ENCODE data around the gene TEKT5.

The TEKT5 gene

DNA sequence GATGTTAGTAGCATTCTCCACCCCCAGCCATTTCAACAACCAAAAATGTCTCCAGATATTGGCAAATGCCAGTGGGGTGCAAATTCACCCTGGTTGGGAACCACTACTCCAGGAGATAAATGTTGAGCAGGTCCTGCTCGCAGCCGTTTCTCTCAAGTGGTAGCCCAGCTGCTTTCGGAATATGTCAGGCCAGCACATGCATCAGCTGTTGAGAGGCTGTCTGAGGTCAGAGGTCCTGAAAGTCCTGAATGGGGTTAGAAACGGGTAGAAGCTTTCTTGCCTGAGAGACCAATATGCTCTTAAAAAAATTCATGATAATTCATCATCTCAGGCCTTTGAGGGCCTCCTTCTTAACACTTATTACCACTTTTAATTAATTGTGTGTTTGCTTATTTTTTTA is 31.0 kb downstream of the TEKT5 start:
- TF ChIP-seq, protein P1, sequence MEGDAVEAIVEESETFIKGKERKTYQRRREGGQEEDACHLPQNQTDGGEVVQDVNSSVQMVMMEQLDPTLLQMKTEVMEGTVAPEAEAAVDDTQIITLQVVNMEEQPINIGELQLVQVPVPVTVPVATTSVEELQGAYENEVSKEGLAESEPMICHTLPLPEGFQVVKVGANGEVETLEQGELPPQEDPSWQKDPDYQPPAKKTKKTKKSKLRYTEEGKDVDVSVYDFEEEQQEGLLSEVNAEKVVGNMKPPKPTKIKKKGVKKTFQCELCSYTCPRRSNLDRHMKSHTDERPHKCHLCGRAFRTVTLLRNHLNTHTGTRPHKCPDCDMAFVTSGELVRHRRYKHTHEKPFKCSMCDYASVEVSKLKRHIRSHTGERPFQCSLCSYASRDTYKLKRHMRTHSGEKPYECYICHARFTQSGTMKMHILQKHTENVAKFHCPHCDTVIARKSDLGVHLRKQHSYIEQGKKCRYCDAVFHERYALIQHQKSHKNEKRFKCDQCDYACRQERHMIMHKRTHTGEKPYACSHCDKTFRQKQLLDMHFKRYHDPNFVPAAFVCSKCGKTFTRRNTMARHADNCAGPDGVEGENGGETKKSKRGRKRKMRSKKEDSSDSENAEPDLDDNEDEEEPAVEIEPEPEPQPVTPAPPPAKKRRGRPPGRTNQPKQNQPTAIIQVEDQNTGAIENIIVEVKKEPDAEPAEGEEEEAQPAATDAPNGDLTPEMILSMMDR (IDR thresholded peaks at IDR 0.05): no peak
- no peaks in the 10 kb centered on the region for H3K9me3 ChIP-seq
- H3K36me3 ChIP-seq: no peaks in the 10 kb centered on the region
- no peaks in the 10 kb centered on the region for H3K4me1 ChIP-seq (ENCODE audit: control insufficient read depth in 1 of 2, insufficient read depth in 1 of 2, low read depth in 1 of 2, low read length in 1 of 2)
- H3K4me3 ChIP-seq (ENCODE audit: low read depth in 1 of 2, low read length in 1 of 2): no peak overlapping the region
- H3K27me3 ChIP-seq: no peaks in the 10 kb centered on the region
- no peak overlapping the region for H3K27ac ChIP-seq

DNA sequence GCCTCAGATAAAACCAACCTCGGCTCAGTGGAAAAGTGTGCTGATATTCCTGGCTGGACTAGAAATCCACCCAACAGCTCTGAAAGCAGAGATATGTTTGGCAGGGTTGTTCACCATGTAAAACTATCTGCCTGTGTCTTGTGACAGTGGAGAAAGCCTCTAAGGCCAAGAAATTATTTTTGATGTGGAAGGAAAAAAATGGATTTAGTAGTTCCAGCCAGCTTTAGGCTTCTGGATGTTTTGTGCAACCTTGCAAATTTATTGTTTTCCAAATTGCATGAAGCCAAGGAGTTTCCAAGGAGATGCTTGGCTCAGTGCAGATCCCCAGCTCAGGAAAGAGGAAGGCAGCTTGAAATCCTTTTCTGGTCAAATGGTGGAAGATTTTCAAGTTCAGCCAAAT is 31.6 kb downstream of the TEKT5 start:
- TF ChIP-seq, protein P1 (IDR thresholded peaks at IDR 0.05): no peak
- H3K4me3 ChIP-seq (ENCODE audit: low read depth in 1 of 2, low read length in 1 of 2): no peak overlapping the region
- H3K27ac ChIP-seq: no peak overlapping the region
- H3K9me3 ChIP-seq: no peaks in the 10 kb centered on the region
- H3K36me3 ChIP-seq: no peaks in the 10 kb centered on the region
- no peaks in the 10 kb centered on the region for H3K4me1 ChIP-seq (ENCODE audit: control insufficient read depth in 1 of 2, insufficient read depth in 1 of 2, low read depth in 1 of 2, low read length in 1 of 2)
- H3K27me3 ChIP-seq: no peaks in the 10 kb centered on the region

DNA sequence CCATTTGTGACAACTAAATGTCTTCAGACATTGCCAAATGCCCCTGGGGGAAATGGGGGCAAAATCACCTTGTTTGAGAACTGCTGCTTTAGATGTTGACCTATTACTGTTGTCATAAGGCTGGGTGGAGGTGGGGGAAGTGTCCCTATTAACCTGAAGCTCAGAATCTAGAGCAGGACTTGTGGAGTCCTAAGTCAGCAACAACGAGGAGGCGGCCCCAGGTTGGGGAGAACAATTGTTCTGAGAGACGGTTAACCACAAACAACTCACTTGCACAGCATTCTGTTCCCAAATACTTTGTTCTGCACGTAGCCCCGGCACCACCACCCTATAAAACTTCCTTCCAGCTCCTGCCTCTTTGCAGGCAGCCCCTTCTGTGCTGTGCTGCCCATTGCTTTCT is 32.5 kb downstream of the TEKT5 start:
- Histone ChIP-seq H3K27me3 (no peaks in the 10 kb centered on the region), H3K9me3 (no peaks in the 10 kb centered on the region), H3K36me3 (no peaks in the 10 kb centered on the region), H3K4me3 (ENCODE audit: low read depth in 1 of 2, low read length in 1 of 2) (no peak overlapping the region), H3K4me1 (ENCODE audit: control insufficient read depth in 1 of 2, insufficient read depth in 1 of 2, low read depth in 1 of 2, low read length in 1 of 2) (no peaks in the 10 kb centered on the region), H3K27ac (no peak overlapping the region)
- TF ChIP-seq, protein P1 (IDR thresholded peaks at IDR 0.05): no peak

DNA sequence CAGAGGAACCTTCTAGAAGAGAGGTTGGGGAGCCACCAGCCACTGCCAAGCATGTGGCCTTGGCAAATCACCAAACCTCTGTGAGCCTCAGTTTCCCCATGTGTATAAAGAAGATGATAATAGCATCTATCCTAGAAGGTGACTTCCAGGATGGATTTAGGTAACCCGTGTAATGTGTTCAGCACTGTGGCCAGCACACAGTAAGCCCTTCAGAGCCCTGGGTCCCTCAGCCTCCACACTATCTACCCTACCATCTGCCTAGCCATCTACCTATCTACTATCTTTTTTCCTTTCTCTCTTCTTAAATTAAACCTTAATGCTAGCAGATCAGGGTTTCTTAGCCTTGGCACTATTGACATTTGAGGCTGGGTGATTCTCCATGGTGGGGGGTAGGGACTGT is 33.0 kb downstream of the TEKT5 start:
- Histone ChIP-seq H3K36me3 (no peaks in the 10 kb centered on the region), H3K27me3 (no peaks in the 10 kb centered on the region), H3K4me1 (ENCODE audit: control insufficient read depth in 1 of 2, insufficient read depth in 1 of 2, low read depth in 1 of 2, low read length in 1 of 2) (no peaks in the 10 kb centered on the region), H3K27ac (no peak overlapping the region), H3K9me3 (no peaks in the 10 kb centered on the region), H3K4me3 (ENCODE audit: low read depth in 1 of 2, low read length in 1 of 2) (no peak overlapping the region)
- TF ChIP-seq, protein P1 (IDR thresholded peaks at IDR 0.05): no peak

DNA sequence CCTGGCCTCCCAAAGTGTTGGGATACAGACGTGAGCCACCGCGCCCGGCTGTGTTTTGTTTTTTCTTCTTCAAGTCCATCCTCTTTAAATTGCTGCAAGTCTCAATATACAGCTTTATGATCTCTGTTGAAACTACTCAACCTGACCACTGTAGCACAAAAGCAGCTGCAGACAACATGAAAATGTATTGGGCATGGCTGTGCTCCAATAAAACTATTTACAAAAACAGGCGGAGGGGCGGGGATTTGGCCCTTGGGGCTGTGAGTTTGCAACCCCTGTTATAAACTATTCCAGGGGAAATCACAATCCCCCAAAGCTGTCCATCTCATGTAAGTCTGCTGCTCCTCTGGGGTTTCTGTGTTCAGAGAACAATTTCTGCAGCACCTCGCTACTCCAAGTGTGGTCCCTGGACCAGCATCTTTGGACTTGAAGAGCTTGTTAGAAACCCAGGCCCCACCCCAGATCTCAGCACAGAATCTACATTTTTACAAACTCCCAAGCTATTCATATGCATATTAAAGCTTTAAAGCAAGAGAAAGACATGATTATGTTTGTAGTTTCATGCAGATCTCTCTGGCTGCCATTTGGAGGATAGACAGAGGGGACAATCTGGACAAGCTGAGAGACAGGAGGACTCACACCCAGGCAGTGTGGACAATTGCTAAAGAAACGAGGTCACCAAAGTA is 33.6 kb downstream of the TEKT5 start:
- Histone ChIP-seq H3K27ac (no peak overlapping the region), H3K36me3 (no peaks in the 10 kb centered on the region), H3K9me3 (no peaks in the 10 kb centered on the region), H3K4me3 (ENCODE audit: low read depth in 1 of 2, low read length in 1 of 2) (no peak overlapping the region), H3K27me3 (no peaks in the 10 kb centered on the region), H3K4me1 (ENCODE audit: control insufficient read depth in 1 of 2, insufficient read depth in 1 of 2, low read depth in 1 of 2, low read length in 1 of 2) (no peaks in the 10 kb centered on the region)
- TF ChIP-seq, protein P1 (IDR thresholded peaks at IDR 0.05): no peak
